DOHH2 (cell line): Measurements from ENCODE around the gene GLYR1.

ENCODE experiments used
- H3F3A ChIP-seq: fragments of 200-600 bp; sonication (generic), shearing (Covaris generic); 2 replicates; pipeline ENCODE4 v1.6.0; 2016; ENCODE audit warnings: antibody characterized with exemption, mild to moderate bottlenecking; ENCODE audit not compliant: control insufficient read depth, insufficient read depth
- H3K27ac ChIP-seq: fragments of 200-600 bp; sonication (generic); 2 replicates; pipeline ENCODE4 v1.5.1; 2014; ENCODE audit warnings: low read depth, mild to moderate bottlenecking, low read length, moderate library complexity
- H3K27me3 ChIP-seq: fragments of 200-600 bp; sonication (generic); 2 replicates; pipeline ENCODE4 v1.6.1; 2014; ENCODE audit warnings: mild to moderate bottlenecking, low read length, mixed read lengths; ENCODE audit not compliant: control insufficient read depth
- H3K36me3 ChIP-seq: fragments of 200-600 bp; sonication (generic); 2 replicates; pipeline ENCODE4 v1.6.1; 2014; ENCODE audit warnings: mild to moderate bottlenecking, low read length, moderate library complexity, mixed read lengths; ENCODE audit not compliant: control insufficient read depth
- H3K4me1 ChIP-seq: fragments of 200-600 bp; sonication (generic); 2 replicates; pipeline ENCODE4 v1.6.1; 2014; ENCODE audit warnings: mild to moderate bottlenecking, low read length, mixed read lengths; ENCODE audit not compliant: control insufficient read depth
- H3K4me2 ChIP-seq: fragments of 200-600 bp; sonication (generic); 2 replicates; pipeline ENCODE4 v1.6.0; 2014; ENCODE audit warnings: mild to moderate bottlenecking, low read length, moderate library complexity
- H3K4me3 ChIP-seq: fragments of 200-600 bp; sonication (generic); 2 replicates; pipeline ENCODE4 v1.5.1; 2014; ENCODE audit warnings: mild to moderate bottlenecking, low read length, mixed read lengths
- H3K79me2 ChIP-seq: fragments of 200-600 bp; sonication (generic); 2 replicates; pipeline ENCODE4 v1.6.1; 2014; ENCODE audit warnings: mild to moderate bottlenecking, low read length, mixed read lengths; ENCODE audit not compliant: control insufficient read depth
- H3K9me2 ChIP-seq: fragments of 200-600 bp; sonication (generic); replicated peaks from 2 replicates; pipeline ENCODE4 v1.6.1; 2014; ENCODE audit warnings: mild to moderate bottlenecking, low read length, mixed read lengths; ENCODE audit not compliant: control insufficient read depth
- H3K9me3 ChIP-seq: fragments of 200-600 bp; sonication (generic); 2 replicates; pipeline ENCODE4 v1.6.1; 2014; ENCODE audit warnings: antibody characterized with exemption, low read length, mixed read lengths; ENCODE audit not compliant: control insufficient read depth, insufficient read depth
- H4K20me1 ChIP-seq: fragments of 200-600 bp; sonication (generic); 2 replicates; pipeline ENCODE4 v1.6.0; 2014; ENCODE audit warnings: low read depth, mild to moderate bottlenecking, antibody characterized with exemption, low read length, moderate library complexity; ENCODE audit not compliant: control insufficient read depth, insufficient read depth
- CTCF ChIP-seq: fragments of 200-600 bp; sonication (generic); IDR thresholded peaks from one replicate; pipeline ENCODE4 v1.5.1; 2014; ENCODE audit warnings: antibody characterized with exemption, mild to moderate bottlenecking, low read depth, low read length; ENCODE audit not compliant: poor library complexity, severe bottlenecking
- EZH2phosphoT487 ChIP-seq: fragments of 200-600 bp; sonication (generic); IDR thresholded peaks from 2 replicates; pipeline ENCODE4 v1.6.1; 2017; ENCODE audit warnings: borderline replicate concordance, mild to moderate bottlenecking, antibody characterized with exemption, low read length, moderate library complexity, mixed read lengths

GLYR1 gene

GRCh38 chr16:4763791-4764190 lies 83.3 kb downstream of the GLYR1 start:
- no peak overlapping the region for H3K4me2 ChIP-seq
- no peak overlapping the region for H3K4me3 ChIP-seq
- H3K36me3 ChIP-seq = peaks cover 53% of the 10 kb centered on the region

GRCh38 chr16:4762205-4762604 lies 84.9 kb downstream of the GLYR1 start:
- Histone ChIP-seq H3K9me3 (no peaks in the 10 kb centered on the region), H4K20me1 (no peaks in the 10 kb centered on the region), H3K27ac (no peak overlapping the region), H3K9me2 (no peaks in the 10 kb centered on the region), H3K4me3 (no peak overlapping the region), H3K27me3 (no peaks in the 10 kb centered on the region), H3F3A (no peaks in the 10 kb centered on the region), H3K79me2 (peaks cover 22% of the 10 kb centered on the region), H3K4me1 (peaks cover 13% of the 10 kb centered on the region), H3K36me3 (peaks cover 61% of the 10 kb centered on the region), H3K4me2 (no peak overlapping the region)
- TF ChIP-seq CTCF = no peak
- no peak for TF ChIP-seq EZH2phosphoT487

More at GRCh38 chr16:4763791-4764190, 83.3 kb downstream of the GLYR1 start:
- no peaks in the 10 kb centered on the region for H3K9me2 ChIP-seq
- no peaks in the 10 kb centered on the region for H3K27me3 ChIP-seq
- peaks cover 5% of the 10 kb centered on the region; the same call in 1 of the 2 replicates for H3F3A ChIP-seq
- H3K27ac ChIP-seq = no peak overlapping the region
- peaks cover 19% of the 10 kb centered on the region for H3K4me1 ChIP-seq
- TF ChIP-seq CTCF (no peak), EZH2phosphoT487 (no peak)
- no peaks in the 10 kb centered on the region for H3K9me3 ChIP-seq
- H4K20me1 ChIP-seq = no peaks in the 10 kb centered on the region
- H3K79me2 ChIP-seq = peaks cover 22% of the 10 kb centered on the region

GRCh38 chr16:4760221-4760910 lies 86.7 kb downstream of the GLYR1 start:
- Histone ChIP-seq H4K20me1 (no peaks in the 10 kb centered on the region), H3K36me3 (peaks cover 66% of the 10 kb centered on the region), H3K79me2 (peaks cover 6% of the 10 kb centered on the region), H3K9me3 (no peaks in the 10 kb centered on the region), H3K4me3 (no peak overlapping the region), H3K4me2 (no peak overlapping the region), H3K4me1 (peaks cover 2% of the 10 kb centered on the region), H3F3A (no peaks in the 10 kb centered on the region), H3K27me3 (no peaks in the 10 kb centered on the region), H3K27ac (no peak overlapping the region), H3K9me2 (no peaks in the 10 kb centered on the region)
- TF ChIP-seq CTCF = no peak
- no peak for TF ChIP-seq EZH2phosphoT487
